HCT116 (cell line): ENCODE measurements around the gene PDE8A.

Experiments used
- EZH2 ChIP-seq: fragments of 200-600 bp; sonication (generic); IDR thresholded peaks from 2 replicates; pipeline ENCODE4 v1.6.1; 2017; ENCODE audit warnings: antibody characterized with exemption, mixed run types
- EZH2phosphoT487 ChIP-seq: fragments of 200-600 bp; IDR thresholded peaks from 2 replicates; pipeline ENCODE4 v1.6.1; 2018; ENCODE audit warnings: antibody characterized with exemption, borderline replicate concordance
- JUND ChIP-seq: IDR thresholded peaks from 2 replicates; pipeline ENCODE4 v1.6.1; 2012
- POLR2A ChIP-seq: IDR thresholded peaks from 2 replicates; pipeline ENCODE4 v1.7.0; 2011; ENCODE audit warnings: borderline replicate concordance; ENCODE audit not compliant: insufficient read depth, insufficient read length; ENCODE audit errors: extremely low read depth
- POLR2AphosphoS5 ChIP-seq: IDR thresholded peaks from 2 replicates; pipeline ENCODE4 v1.6.1; 2011; ENCODE audit warnings: mild to moderate bottlenecking, low read depth, low read length, moderate library complexity
- RAD21 ChIP-seq: IDR thresholded peaks from 2 replicates; pipeline ENCODE4 v1.6.1; 2012; ENCODE audit warnings: low read depth, mild to moderate bottlenecking
- SIN3A ChIP-seq: IDR thresholded peaks from 2 replicates; pipeline ENCODE4 v1.6.1; 2012; ENCODE audit warnings: low read depth
- YY1 ChIP-seq: IDR thresholded peaks from 2 replicates; pipeline ENCODE4 v1.6.1; 2011; ENCODE audit warnings: low read length, low read depth, moderate library complexity, mild to moderate bottlenecking; ENCODE audit not compliant: insufficient replicate concordance; ENCODE audit errors: extremely low read depth
- TF ChIP-seq, protein P1 (sequence below), 3 experiments: fragments of 200-600 bp in 1 of 3; sonication (generic) in 1 of 3; IDR thresholded peaks in 2 of 3; conservative IDR thresholded peaks in 1 of 3; 2 replicates each; pipeline ENCODE4 v1.5.1; 2012 to 2017; ENCODE audit warnings: low read depth in 2 of 3, low read length in 2 of 3, antibody characterized with exemption in 1 of 3, borderline replicate concordance in 1 of 3, control low read depth in 1 of 3, mild to moderate bottlenecking in 1 of 3, mixed read lengths in 1 of 3, mixed run types in 1 of 3, moderate library complexity in 1 of 3; ENCODE audit not compliant: insufficient read depth in 1 of 3

DNA sequence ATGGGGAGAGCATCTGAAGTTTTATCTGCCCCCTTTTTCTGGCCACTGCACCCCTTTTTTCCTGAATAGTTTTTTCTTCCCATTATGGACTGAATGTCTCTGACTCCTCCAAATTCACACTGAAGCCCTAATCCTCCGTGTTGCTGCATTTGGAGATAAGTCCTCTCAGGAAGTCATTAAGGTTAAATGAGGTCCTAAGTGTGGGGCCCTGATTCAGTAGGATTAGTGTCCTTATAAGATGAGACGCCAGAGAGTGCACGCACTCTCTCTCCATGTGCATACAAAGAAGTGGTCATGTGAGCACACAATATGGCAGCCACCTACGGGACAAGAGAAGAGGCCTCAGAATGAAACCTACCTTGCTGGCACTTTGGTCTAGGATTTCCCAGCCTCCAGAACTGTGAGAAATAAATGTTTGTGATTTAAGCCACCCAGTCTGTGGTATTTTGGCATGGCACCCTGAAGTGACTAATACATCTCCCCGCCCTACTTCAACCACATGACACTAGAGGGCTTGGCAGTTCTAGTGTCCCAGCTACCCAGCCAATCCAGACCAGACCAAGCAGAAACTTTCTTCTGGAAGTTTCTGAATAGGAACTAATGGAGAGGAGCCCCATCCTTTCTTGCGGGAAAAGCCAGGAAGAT lies 191.3 kb downstream of the PDE8A start:
- TF ChIP-seq YY1, result no peak
- no peak for TF ChIP-seq RAD21
- TF ChIP-seq, protein P1, sequence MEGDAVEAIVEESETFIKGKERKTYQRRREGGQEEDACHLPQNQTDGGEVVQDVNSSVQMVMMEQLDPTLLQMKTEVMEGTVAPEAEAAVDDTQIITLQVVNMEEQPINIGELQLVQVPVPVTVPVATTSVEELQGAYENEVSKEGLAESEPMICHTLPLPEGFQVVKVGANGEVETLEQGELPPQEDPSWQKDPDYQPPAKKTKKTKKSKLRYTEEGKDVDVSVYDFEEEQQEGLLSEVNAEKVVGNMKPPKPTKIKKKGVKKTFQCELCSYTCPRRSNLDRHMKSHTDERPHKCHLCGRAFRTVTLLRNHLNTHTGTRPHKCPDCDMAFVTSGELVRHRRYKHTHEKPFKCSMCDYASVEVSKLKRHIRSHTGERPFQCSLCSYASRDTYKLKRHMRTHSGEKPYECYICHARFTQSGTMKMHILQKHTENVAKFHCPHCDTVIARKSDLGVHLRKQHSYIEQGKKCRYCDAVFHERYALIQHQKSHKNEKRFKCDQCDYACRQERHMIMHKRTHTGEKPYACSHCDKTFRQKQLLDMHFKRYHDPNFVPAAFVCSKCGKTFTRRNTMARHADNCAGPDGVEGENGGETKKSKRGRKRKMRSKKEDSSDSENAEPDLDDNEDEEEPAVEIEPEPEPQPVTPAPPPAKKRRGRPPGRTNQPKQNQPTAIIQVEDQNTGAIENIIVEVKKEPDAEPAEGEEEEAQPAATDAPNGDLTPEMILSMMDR (IDR thresholded peaks at IDR 0.05 in 2 of 3, conservative IDR thresholded peaks at IDR 0.05 in 1 of 3; ENCODE audit: borderline replicate concordance in 1 of 3, insufficient read depth in 1 of 3, low read depth in 2 of 3, low read length in 2 of 3), result no peak
- no peak for TF ChIP-seq SIN3A
- TF ChIP-seq EZH2, result no peak
- TF ChIP-seq JUND, result no peak
- TF ChIP-seq POLR2AphosphoS5, result no peak
- no peak for TF ChIP-seq POLR2A
- TF ChIP-seq EZH2phosphoT487, result no peak
